ENCODE data around the gene ZNF616.

The ZNF616 gene

DNA sequence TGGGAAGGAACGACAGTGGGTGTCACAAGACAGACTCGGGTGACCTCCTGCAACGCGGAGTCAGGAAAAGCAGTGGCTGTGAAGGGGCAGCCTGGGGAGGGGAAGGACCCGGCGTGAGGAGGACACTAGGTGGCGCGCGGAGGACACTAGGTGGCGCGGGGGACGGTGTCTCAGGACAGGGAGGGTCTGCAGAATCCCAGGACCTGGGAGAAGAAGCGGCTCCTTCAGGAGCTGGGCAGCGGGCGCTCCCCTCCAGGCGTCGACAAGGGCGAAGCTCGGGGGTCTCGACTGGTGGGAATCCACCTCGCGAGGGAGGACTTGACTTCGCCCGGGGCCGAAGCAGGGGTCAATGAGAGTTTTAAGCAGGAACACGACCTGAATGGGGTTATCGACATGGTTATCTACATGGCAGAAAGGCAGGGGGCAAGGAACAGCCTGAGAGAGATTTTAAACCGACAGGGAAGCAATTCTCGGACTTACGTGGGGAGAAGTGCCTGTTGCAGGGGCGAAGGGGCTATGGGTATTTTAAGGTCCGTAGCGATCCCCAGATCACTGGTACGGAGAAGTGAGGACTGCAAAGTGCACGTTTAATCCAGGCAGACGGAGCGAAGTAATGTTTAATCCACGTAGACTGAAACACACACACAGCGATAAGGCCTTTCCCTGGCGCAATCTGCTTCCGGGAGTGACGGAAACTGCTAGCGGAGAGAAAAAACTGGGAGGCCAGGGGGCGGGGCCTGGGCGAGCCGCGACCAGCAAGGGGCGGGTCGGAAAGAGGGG lies at the start of gene ZNF616:
Gene ZNF616 (minus strand): TSS at position 687 of the 780 bp plus-strand sequence. CDS start 9,426 bp downstream, outside the sequence.
- DNase-seq (ENCODE audit: low read depth in 2 of 2), result peak; percentile 90 to 92

DNA sequence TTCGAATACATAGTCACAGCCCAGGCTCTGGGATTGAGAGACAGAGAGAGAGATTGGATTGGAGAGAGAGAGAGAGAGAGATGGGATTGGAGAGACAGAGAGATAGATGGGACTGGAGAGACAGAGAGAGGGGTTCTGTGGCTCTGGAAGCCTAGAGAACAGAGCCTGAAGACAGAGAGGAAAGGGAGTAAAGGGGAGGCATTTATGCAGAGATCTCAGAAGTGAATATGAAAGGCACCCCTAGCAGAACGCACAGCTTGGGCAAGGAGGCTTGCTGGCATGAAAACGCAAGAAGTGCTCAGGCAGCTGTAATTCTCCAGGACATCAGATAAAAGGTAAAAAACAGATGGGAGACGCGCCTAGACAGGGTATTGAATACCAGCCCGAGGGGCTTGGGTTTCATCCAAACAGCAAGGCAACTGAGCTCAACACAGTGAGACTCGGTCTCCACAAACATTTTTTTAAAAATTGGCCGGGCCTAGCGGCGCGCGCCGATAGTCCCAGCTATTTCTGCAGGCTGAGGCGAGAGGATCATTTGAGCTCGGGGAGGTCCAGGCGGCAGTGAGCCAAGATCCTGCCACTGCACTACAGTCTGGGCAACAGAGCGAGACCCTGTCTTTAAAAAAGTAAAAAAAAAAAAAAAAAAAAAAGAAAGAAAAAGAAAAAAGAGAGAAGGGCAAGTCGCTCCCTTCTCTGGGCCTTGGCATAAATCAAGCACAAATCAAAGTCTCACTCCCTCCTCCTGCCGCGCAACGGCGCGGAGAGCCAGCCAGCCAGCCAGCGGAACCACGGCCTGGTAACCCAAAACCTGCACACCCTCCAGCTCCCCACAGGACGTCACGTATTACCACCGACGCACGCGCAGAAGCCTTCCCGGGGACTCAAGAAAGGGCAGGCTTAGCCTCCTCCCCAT lies 49.3 kb upstream of the ZNF616 start:
- peak in 1 of 2 donors; percentile 96 for DNase-seq (ENCODE audit: low read depth in 2 of 2)

- no peak for DNase-seq (ENCODE audit: low read depth in 2 of 2)
Measured at GRCh38 chr19:52187407-52187806, 47.7 kb upstream of the ZNF616 start.

DNA sequence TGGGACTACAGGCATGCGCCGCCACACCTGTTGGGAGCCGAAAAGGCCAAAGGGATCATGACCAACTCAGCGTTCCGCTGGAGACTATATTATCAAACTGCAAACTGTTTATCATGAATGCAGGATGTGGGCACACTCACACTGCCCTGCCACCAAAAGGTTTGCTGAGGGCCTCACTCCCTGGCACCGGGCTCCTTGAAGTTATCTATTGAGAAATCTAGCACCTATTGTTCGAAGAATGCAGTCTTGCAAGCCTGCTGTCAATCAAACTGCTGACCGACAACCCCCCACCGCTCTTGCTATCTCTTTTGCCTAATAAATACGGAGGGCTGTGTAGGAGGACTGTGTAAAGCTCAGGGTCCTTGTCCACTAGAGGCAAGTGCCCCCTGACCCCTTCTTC lies 36.8 kb upstream of the ZNF616 start:
- DNase-seq (ENCODE audit: low read depth in 2 of 2), result no peak

DNA sequence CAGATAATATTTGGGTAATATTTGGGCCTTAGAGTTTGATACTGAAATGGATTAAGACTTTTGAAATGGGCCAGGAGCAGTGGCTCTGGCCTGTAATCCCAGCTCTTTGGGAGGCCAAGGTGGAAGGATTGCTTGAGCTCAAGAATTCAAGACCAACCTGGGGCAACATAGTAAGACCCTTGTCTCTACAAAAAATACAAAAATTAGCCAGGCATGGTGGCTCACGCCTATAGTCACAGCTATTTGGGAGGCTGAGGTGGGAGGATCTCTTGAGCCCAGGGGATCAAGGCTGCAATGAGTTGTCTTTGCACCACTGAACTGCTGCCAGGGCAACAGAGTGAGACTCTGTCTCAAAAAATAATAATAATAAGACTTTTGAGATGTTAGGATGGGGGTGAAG lies 32.6 kb upstream of the ZNF616 start:
- DNase-seq (ENCODE audit: low read depth in 2 of 2), result no peak

- DNase-seq (ENCODE audit: low read depth in 2 of 2), result peak; percentile 68 to 80
Measured at GRCh38 chr19:52171321-52172169, 31.8 kb upstream of the ZNF616 start, which contains the start of gene ZNF836. Gene ZNF836, minus strand, starts transcription at chr19:52171621. Its CDS starts 3,549 bp downstream, at chr19:52168072.

GRCh38 chr19:52170863-52171320 lies 31.2 kb upstream of the ZNF616 start:
- DNase-seq (ENCODE audit: low read depth in 2 of 2), result no peak

- DNase-seq (ENCODE audit: low read depth in 2 of 2), result no peak
Measured at GRCh38 chr19:52170304-52170703, 30.6 kb upstream of the ZNF616 start.

- DNase-seq (ENCODE audit: low read depth in 2 of 2), result no peak
Measured at GRCh38 chr19:52155596-52156359, 16.0 kb upstream of the ZNF616 start.

DNA sequence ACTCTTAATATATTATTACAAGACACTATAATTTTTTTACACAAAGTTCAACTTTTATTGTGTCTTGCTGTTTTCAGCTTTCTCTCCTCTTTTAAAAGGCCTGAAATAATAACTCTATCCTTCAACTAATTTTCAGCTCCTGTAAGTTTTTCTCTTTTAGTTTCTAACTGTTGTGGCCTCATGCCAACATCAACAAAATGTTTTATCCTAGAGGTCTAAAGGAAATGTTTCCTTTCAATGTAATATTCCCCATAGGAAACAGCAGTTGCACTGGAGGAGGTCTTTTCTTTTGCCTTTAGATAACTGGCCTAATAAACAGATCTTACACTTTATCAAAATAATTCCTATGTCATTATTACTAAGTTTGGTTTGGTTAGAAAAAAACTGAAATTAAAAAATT lies 8.5 kb upstream of the ZNF616 start:
- no peak for DNase-seq (ENCODE audit: low read depth in 2 of 2)

DNA sequence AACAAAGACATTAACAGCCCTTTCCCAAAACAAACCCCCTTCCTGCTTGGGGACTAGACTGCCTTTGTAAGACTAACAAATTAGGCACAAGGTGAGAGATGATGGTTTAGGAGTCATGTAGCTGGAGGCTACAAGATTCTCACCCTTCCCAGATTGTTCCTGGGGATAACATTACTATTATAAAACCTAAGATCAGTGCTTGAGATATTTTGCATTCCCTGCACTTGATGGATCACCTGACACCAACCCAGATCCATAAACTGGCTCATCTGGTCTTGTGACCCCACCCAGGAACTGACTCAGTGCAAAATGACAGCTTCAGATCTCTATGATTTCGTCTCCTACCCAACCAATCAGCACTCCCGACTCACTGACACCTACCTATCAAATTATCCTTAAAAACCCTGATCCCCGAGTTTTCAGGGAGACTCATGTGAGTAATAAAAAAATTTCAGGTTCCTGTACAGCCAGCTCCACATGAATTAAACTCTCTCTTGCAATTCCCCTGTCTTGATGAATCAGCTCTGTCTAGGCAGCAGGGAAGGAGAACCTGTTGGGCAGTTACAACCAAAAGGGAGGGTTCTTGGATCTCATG lies 2.4 kb upstream of the ZNF616 start:
- no peak for DNase-seq (ENCODE audit: low read depth in 2 of 2)

- no peak for DNase-seq (ENCODE audit: low read depth in 2 of 2)
Measured at GRCh38 chr19:52141203-52141602, 1.5 kb upstream of the ZNF616 start.

DNA sequence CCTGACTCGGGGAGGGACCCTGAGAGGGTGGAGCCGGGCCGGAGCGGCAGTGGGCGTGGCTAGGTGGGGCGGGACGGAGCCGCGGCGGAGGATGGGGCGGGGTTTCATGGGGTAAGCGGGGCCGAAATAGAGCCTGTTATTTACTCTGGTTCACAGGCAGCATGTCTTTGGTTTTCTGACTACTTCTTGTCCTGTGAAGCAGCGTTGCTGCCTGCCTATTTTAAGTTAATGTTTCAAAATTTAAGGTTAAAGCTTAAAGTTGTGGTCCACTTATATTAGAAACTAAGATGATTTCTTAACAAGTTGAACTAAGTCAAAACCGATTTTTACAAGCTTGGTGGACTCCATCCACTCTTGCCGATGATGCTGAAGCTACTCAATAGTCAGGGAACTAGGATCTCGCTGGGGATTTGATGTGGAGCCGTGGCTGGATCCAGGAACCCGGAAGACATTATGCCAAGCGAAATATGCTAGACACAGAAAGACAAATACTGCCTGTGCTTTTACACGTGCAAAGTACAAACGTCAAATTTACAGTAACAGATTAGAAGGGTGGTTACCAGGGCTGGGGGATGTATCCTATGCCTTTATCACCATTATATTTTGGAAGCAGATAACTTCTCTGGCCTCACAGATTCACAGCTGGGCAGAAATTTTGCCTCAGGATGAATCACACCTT lies 433 bp upstream of the ZNF616 start:
- no peak for DNase-seq (ENCODE audit: low read depth in 2 of 2)

DNA sequence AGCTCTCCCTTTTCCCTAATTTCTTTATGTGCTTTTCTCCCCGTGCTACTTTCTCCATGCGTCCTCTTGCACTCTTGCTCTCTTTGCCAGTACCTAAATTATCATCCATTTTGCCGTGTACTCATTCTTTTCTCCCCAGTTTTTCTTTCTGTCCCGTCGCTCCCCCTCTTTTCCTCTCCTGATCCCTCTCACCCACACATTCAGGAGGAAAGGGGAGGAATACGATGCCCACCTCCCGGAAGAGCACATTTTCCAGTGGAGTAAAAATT lies 821 bp downstream of the ZNF616 start:
- no peak for DNase-seq (ENCODE audit: low read depth in 2 of 2)

GRCh38 chr19:52138278-52138982 lies 1.3 kb downstream of the ZNF616 start:
- DNase-seq (ENCODE audit: low read depth in 2 of 2), result peak; percentile 21 to 23

DNA sequence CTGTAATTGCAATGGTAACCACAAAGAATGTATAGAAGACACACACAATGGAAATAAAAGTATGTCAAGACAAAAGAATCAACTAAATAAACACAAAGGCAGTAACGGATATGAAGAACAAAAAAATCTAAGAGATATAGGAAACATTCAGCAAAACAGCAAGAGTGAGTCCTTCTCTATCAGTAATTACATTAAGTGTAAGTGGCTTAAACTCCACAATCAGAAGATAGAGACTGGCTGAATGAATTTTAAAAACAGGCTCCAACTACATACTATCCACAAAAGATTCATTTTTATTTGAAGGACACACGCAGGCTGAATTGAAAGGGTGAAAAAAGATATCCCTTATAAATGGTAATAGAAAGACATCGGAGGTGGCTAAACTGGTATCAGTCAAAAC lies 19.5 kb downstream of the ZNF616 start:
- DNase-seq (ENCODE audit: low read depth in 2 of 2), result no peak

- no peak for DNase-seq (ENCODE audit: low read depth in 2 of 2)
Measured at GRCh38 chr19:52115526-52116053, 24.1 kb downstream of the ZNF616 start.

- no peak for DNase-seq (ENCODE audit: low read depth in 2 of 2)
Measured at GRCh38 chr19:52114691-52115090, 25.0 kb downstream of the ZNF616 start.

DNA sequence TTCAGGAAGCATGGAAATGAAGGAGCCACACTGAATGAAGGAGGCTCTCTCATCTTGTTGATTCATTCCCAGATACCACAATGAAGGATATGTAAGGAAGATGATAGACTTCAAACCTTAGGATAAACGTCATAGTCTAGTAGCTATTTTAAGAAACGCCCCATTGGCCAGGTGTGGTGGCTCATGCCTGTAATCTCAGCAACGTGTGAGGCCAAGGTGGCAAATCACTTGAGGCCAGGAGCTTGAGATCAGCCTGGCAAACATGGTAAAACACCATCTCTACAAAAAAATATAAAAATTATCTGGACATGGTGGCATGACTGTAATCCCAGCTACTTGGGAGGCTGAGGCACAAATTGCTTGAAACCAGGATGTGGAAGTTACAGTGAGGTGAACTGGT lies 27.1 kb downstream of the ZNF616 start:
- DNase-seq (ENCODE audit: low read depth in 2 of 2), result no peak
